H1 (cell line): ENCODE results near the gene LPP. TPM values are rescaled to one million over a fixed set of nuclear protein-coding genes. Genes with fewer than 3 reads are reported as not detected.
A peak's percentile ranks its signal among the peaks of the same experiment; 100 is the strongest.

Experiments used
- CTCF ChIA-PET: fragments of 300-600 bp; sonication (Branson Sonifier 250); formaldehyde crosslinking; loops from one replicate; lab custom pipeline; 2021; ENCODE audit not compliant: partially characterized antibody; lab: Charles Lee
- POLR2A ChIA-PET: fragments of 300-600 bp; sonication (Branson Sonifier 250); formaldehyde crosslinking; loops from one replicate; lab custom pipeline; 2021; ENCODE audit warnings: inconsistent platforms; ENCODE audit not compliant: partially characterized antibody; lab: Charles Lee
- DNase-seq, 2 experiments: peaks; one replicate each; pipeline versions ENCODE4 v3.0.0 to v3.0.0-alpha.2; 2010 to 2022; ENCODE audit warnings: low spot score in 2 of 2, low read depth in 1 of 2, mixed read lengths in 1 of 2
- FAIRE-seq: peaks from 2 replicates; lab custom pipeline; 2011; peaks lifted over from hg19 to GRCh38; lab: Jason Lieb, UNC
- H2AFZ ChIP-seq: 2 replicates; pipeline ENCODE4 v1.8.1; 2012; ENCODE audit warnings: low read length, inconsistent platforms
- H2AK5ac ChIP-seq: 2 replicates; pipeline ENCODE4 v1.6.1; 2013; ENCODE audit warnings: low read depth, low read length
- H2BK120ac ChIP-seq: replicated peaks from 2 replicates; pipeline ENCODE3; 2013; ENCODE audit warnings: low read depth, low read length, inconsistent platforms
- H2BK12ac ChIP-seq: 2 replicates; pipeline ENCODE4 v1.6.1; 2013; ENCODE audit warnings: low read depth, low read length
- H2BK15ac ChIP-seq: 2 replicates; pipeline ENCODE4 v1.6.1; 2013; ENCODE audit warnings: low read length
- H2BK20ac ChIP-seq: 2 replicates; pipeline ENCODE4 v1.6.1; 2013; ENCODE audit warnings: low read length
- H2BK5ac ChIP-seq: 2 replicates; pipeline ENCODE4 v1.6.1; 2013; ENCODE audit warnings: low read depth, low read length
- H3K14ac ChIP-seq: 2 replicates; pipeline ENCODE4 v1.6.1; 2013; ENCODE audit warnings: inconsistent platforms; ENCODE audit not compliant: insufficient read length
- H3K18ac ChIP-seq: 2 replicates; pipeline ENCODE4 v1.6.1; 2013; ENCODE audit warnings: low read length; ENCODE audit errors: extremely low read depth
- H3K23ac ChIP-seq: 2 replicates; pipeline ENCODE4 v1.6.1; 2013; ENCODE audit warnings: inconsistent platforms; ENCODE audit not compliant: insufficient read length
- H3K23me2 ChIP-seq: 2 replicates; pipeline ENCODE4 v1.6.1; 2013; ENCODE audit warnings: low read depth, low read length
- H3K27ac ChIP-seq: 2 replicates; pipeline ENCODE4 v1.6.1; 2011; ENCODE audit warnings: low read depth, low read length, inconsistent platforms
- H3K27me3 ChIP-seq, 4 experiments: replicated peaks in 1 of 4; 1 replicate in 1 of 4; 2 replicates in 3 of 4; pipeline versions ENCODE4 v1.6.1 to v1.8.1; 2011 to 2013; ENCODE audit warnings: low read length in 3 of 4, mild to moderate bottlenecking in 3 of 4, inconsistent platforms in 2 of 4, mixed read lengths in 2 of 4, moderate library complexity in 1 of 4; ENCODE audit not compliant: control insufficient read depth in 3 of 4, insufficient read depth in 3 of 4; ENCODE audit errors: extremely low read depth in 1 of 4
- H3K36me3 ChIP-seq, 4 experiments: 2 replicates each; pipeline versions ENCODE4 v1.6.1 to v1.8.1; 2011 to 2013; ENCODE audit warnings: mild to moderate bottlenecking in 4 of 4, low read length in 3 of 4, moderate library complexity in 2 of 4, control low read depth in 1 of 4, inconsistent platforms in 1 of 4; ENCODE audit not compliant: insufficient read depth in 4 of 4, control insufficient read depth in 2 of 4
- H3K4ac ChIP-seq: replicated peaks from 2 replicates; pipeline ENCODE3; 2013; ENCODE audit warnings: low read length, low read depth, mixed read lengths, inconsistent platforms; ENCODE audit not compliant: insufficient read length
- H3K4me1 ChIP-seq, 4 experiments: replicated peaks in 1 of 4; 1 replicate in 1 of 4; 2 replicates in 3 of 4; pipeline versions ENCODE4 v1.6.1 to v1.8.1; 2011 to 2013; ENCODE audit warnings: low read length in 3 of 4, inconsistent platforms in 2 of 4, mixed read lengths in 1 of 4; ENCODE audit not compliant: insufficient read depth in 4 of 4, control insufficient read depth in 3 of 4
- H3K4me2 ChIP-seq, 2 experiments: 2 replicates each; pipeline versions ENCODE4 v1.6.1 to v1.8.1; 2011 to 2013; ENCODE audit warnings: low read depth in 2 of 2, low read length in 2 of 2, control low read depth in 1 of 2, inconsistent platforms in 1 of 2, mild to moderate bottlenecking in 1 of 2; ENCODE audit not compliant: insufficient read depth in 1 of 2
- H3K4me3 ChIP-seq, 4 experiments: fragments of 200-600, 300-600 bp in 1 of 4; sonication (generic), shearing (Covaris generic), sonication (Bioruptor Twin) in 1 of 4; 2 replicates each; pipeline versions ENCODE4 v1.5.1 to v1.8.1; 2011 to 2016; ENCODE audit warnings: low read length in 4 of 4, low read depth in 3 of 4, control low read depth in 2 of 4, inconsistent platforms in 2 of 4, mild to moderate bottlenecking in 2 of 4, mixed read lengths in 1 of 4, moderate library complexity in 1 of 4; ENCODE audit not compliant: insufficient read depth in 2 of 4; ENCODE audit errors: extremely low read depth in 1 of 4
- H3K56ac ChIP-seq: replicated peaks from 2 replicates; pipeline ENCODE3; 2013; ENCODE audit warnings: low read depth, mild to moderate bottlenecking, mixed read lengths, low read length, inconsistent platforms; ENCODE audit not compliant: insufficient read length
- H3K79me1 ChIP-seq: 2 replicates; pipeline ENCODE4 v1.6.1; 2013; ENCODE audit warnings: low read depth, low read length, control low read depth
- H3K79me2 ChIP-seq, 2 experiments: 2 replicates each; pipeline versions ENCODE4 v1.6.1 to v1.8.1; 2012 to 2013; ENCODE audit warnings: low read length in 2 of 2, mild to moderate bottlenecking in 2 of 2, inconsistent platforms in 1 of 2; ENCODE audit not compliant: insufficient read depth in 2 of 2, control insufficient read depth in 1 of 2
- H3K9ac ChIP-seq, 4 experiments: replicated peaks in 1 of 4; 1 replicate in 1 of 4; 2 replicates in 3 of 4; pipeline versions ENCODE4 v1.6.1 to v1.8.1; 2011 to 2013; ENCODE audit warnings: low read depth in 3 of 4, low read length in 3 of 4, control low read depth in 2 of 4, mild to moderate bottlenecking in 2 of 4, moderate library complexity in 2 of 4, inconsistent platforms in 1 of 4; ENCODE audit errors: extremely low read depth in 1 of 4
- H3K9me3 ChIP-seq, 2 experiments: 2 replicates each; pipeline versions ENCODE4 v1.6.1 to v1.8.1; 2012 to 2013; ENCODE audit warnings: mild to moderate bottlenecking in 2 of 2, moderate library complexity in 2 of 2, control low read depth in 1 of 2, inconsistent platforms in 1 of 2, low read depth in 1 of 2, low read length in 1 of 2, mixed read lengths in 1 of 2; ENCODE audit not compliant: insufficient read depth in 2 of 2
- H4K20me1 ChIP-seq, 2 experiments: replicated peaks in 1 of 2; 2 replicates each; pipeline versions ENCODE3 to v1.8.1; 2011 to 2013; ENCODE audit warnings: inconsistent platforms in 2 of 2, low read length in 2 of 2, mild to moderate bottlenecking in 1 of 2; ENCODE audit not compliant: insufficient read depth in 2 of 2, control insufficient read depth in 1 of 2
- H4K5ac ChIP-seq: 2 replicates; pipeline ENCODE4 v1.6.1; 2013; ENCODE audit warnings: low read length, low read depth, mixed read lengths, inconsistent platforms; ENCODE audit not compliant: insufficient read length
- H4K8ac ChIP-seq: 2 replicates; pipeline ENCODE4 v1.8.0; 2013; ENCODE audit warnings: mild to moderate bottlenecking, moderate library complexity, low read length, inconsistent platforms; ENCODE audit not compliant: insufficient read depth; ENCODE audit errors: extremely low read depth
- H4K91ac ChIP-seq: replicated peaks from 2 replicates; pipeline ENCODE3; 2013; ENCODE audit warnings: low read length, mixed read lengths, inconsistent platforms; ENCODE audit not compliant: insufficient read length
- HDAC2 ChIP-seq, 2 experiments: fragments of 300-600 bp in 1 of 2; sonication (generic) in 1 of 2; IDR thresholded peaks; 2 replicates each; pipeline ENCODE4 v1.6.1; 2011 to 2012; ENCODE audit warnings: low read depth in 2 of 2, low read length in 2 of 2, mild to moderate bottlenecking in 2 of 2, moderate library complexity in 2 of 2, borderline replicate concordance in 1 of 2, inconsistent platforms in 1 of 2
- SP4 ChIP-seq: IDR thresholded peaks from 2 replicates; pipeline ENCODE4 v1.6.1; 2012; ENCODE audit warnings: low read length, inconsistent platforms
- WGBS, 2 experiments: shearing (Covaris generic) in 1 of 2; methylation state at CpG; one replicate each; pipeline versions ENCODE4 v1.1.6 to v1.1.7; 2013 to 2015; ENCODE audit warnings: low lambda C conversion rate in 2 of 2, mixed read lengths in 2 of 2, inconsistent platforms in 1 of 2, low coverage in 1 of 2, missing lambda C conversion rate in 1 of 2; ENCODE audit not compliant: insufficient replicate concordance in 2 of 2, insufficient coverage in 1 of 2, insufficient read length in 1 of 2; ENCODE audit errors: extremely low coverage in 1 of 2, missing lambda C conversion rate in 1 of 2; 5-methylcytosine and 5-hydroxymethylcytosine counted together
- polyA plus RNA-seq, 7 experiments: library from polyadenylated mRNA; depleted of rRNA in 3 of 7; stranded (reverse) in 5 of 7; unstranded in 2 of 7; fragments of >200 nt in 5 of 7; fragments of 200-250 nt in 2 of 7; gene quantifications; 1 replicate in 5 of 7; 2 replicates in 1 of 7; 4 replicates in 1 of 7; pipeline versions ENCODE4 v1.2.1 to v1.2.3, GENCODE V29; 2011 to 2013; ENCODE audit warnings: missing spikeins in 2 of 7, mixed read lengths in 2 of 7
- total RNA-seq: library from RNA; stranded (reverse); fragmentation: NEBNext Ultra II Directional; extraction: Animal tissue kit (Norgen Biotek cat#: 25700); gene quantifications from 2 replicates; pipeline ENCODE4 v1.2.1, GENCODE V29; 2021
- TF ChIP-seq, protein P1 (sequence below): IDR thresholded peaks from 2 replicates; pipeline ENCODE4 v1.6.1; 2011; ENCODE audit warnings: low read depth, mild to moderate bottlenecking, low read length; ENCODE audit not compliant: insufficient read depth
- TF ChIP-seq, protein P2 (sequence below): IDR thresholded peaks from 2 replicates; pipeline ENCODE4 v1.6.1; 2012; ENCODE audit warnings: inconsistent platforms

The LPP gene
- total and polyA plus RNA-seq, 2 of the 8 experiments (the other 6 are each of a cell fraction or from before 2014, with no cell fraction given), result 10.0 to 53.3 TPM

DNA sequence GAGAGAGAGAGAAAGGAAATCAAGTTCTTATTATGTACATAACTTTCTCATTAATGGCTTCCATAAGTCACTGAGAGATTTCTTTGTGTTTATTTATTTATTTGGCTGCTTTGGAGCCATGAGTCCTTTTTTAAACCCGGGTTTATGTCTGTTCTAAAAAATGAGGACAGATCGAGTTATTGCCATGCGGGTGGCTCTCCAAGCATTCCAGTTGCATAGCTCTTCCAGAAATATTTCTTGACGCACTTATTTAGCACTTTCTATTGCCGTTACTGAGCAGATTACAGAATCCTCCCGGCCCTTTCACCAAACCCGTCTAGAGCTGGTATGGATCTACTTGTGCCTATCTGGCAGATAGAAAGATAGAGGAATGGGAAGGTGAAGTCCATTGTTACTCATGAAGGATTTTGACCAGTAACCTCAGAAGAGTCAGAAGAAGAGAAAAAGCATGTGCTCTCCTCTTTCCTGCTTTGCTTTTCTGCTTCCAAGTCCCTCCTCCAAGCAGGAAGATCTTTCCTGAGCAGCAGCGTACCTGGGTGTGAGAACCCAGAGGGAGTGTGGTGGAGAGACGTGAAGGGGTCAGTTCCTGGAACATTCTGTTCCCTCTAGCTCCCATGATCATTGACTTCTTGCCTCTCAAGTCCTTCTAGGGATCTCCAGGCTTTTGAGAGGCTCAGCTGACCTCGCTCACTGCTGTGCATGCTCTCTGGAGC is 112.8 kb downstream of the LPP start:
- Histone ChIP-seq H3K79me2 (peaks cover 0 to 7% of the 10 kb centered on the region in 2 experiments; a peak in 2 of 4 replicates), H3K4ac (no peak overlapping the region), H3K14ac (no peak overlapping the region), H3K27ac (no peak overlapping the region; the same call in 1 of the 2 replicates), H3K9ac (no peak overlapping the region), H2BK20ac (0 out of 2 replicates have a peak overlapping the region, but pooled peaks have one; percentile 34), H3K4me1 (peaks cover 8 to 25% (median 17%) of the 10 kb centered on the region in 4 experiments), H3K23ac (no peak overlapping the region), H2BK5ac (0 out of 2 replicates have a peak overlapping the region, but pooled peaks have one; percentile 26), H2AK5ac (peak overlapping the region; percentile 88; the same call in 1 of the 2 replicates), H3K27me3 (no peaks in the 10 kb centered on the region), H3K79me1 (no peaks in the 10 kb centered on the region), H2BK12ac (peak overlapping the region; percentile 97), H3K4me3 (no peak overlapping the region), H3K36me3 (no peaks in the 10 kb centered on the region), H3K18ac (peak overlapping the region; percentile 38; the same call in 1 of the 2 replicates), H4K5ac (no peak overlapping the region), H2AFZ (no peak overlapping the region), H3K4me2 (no peak overlapping the region), H3K23me2 (peaks cover 1% of the 10 kb centered on the region; the same call in 1 of the 2 replicates), H4K8ac (no peak overlapping the region), H2BK120ac (no peak overlapping the region), H4K91ac (peak overlapping the region; percentile 47), H4K20me1 (no peaks in the 10 kb centered on the region), H3K9me3 (no peaks in the 10 kb centered on the region), H3K56ac (no peak overlapping the region), H2BK15ac (no peak overlapping the region)
- TF ChIP-seq SP4 (no peak), HDAC2 (IDR thresholded peaks at IDR 0.05; ENCODE audit: borderline replicate concordance in 1 of 2, low read depth in 2 of 2, low read length in 2 of 2) (no peak)
- TF ChIP-seq, protein P1, sequence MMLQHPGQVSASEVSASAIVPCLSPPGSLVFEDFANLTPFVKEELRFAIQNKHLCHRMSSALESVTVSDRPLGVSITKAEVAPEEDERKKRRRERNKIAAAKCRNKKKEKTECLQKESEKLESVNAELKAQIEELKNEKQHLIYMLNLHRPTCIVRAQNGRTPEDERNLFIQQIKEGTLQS, result no peak
- TF ChIP-seq, protein P2, sequence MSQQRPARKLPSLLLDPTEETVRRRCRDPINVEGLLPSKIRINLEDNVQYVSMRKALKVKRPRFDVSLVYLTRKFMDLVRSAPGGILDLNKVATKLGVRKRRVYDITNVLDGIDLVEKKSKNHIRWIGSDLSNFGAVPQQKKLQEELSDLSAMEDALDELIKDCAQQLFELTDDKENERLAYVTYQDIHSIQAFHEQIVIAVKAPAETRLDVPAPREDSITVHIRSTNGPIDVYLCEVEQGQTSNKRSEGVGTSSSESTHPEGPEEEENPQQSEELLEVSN, result no peak
- ChIA-PET CTCF (interaction anchor here (0.7 to 3.6 kb wide), 7 partner anchors 12 to 527 kb away, joined by 3 to 12 read pairs (median 4); no protein-coding TSS in a partner anchor), POLR2A (interaction anchor here (0.9 to 1.1 kb wide), 2 partner anchors 19 to 113 kb away, joined by 3 read pairs; no protein-coding TSS in a partner anchor)
- no peak for DNase-seq
- WGBS, 2 experiments, result 93% methylated on average over 10 of the region's 10 CpGs; no CpG with 5 or more reads in 1 of the 2 experiments
- FAIRE-seq, result no peak
